ENCODE data around the gene SPDYE16. TPM values are rescaled to one million over a fixed set of nuclear protein-coding genes. Genes with fewer than 3 reads are reported as not detected.

Gene SPDYE16
- total and polyA plus RNA-seq, 2 experiments from 2014 or later: 0.55 TPM; not detected in 1

DNA sequence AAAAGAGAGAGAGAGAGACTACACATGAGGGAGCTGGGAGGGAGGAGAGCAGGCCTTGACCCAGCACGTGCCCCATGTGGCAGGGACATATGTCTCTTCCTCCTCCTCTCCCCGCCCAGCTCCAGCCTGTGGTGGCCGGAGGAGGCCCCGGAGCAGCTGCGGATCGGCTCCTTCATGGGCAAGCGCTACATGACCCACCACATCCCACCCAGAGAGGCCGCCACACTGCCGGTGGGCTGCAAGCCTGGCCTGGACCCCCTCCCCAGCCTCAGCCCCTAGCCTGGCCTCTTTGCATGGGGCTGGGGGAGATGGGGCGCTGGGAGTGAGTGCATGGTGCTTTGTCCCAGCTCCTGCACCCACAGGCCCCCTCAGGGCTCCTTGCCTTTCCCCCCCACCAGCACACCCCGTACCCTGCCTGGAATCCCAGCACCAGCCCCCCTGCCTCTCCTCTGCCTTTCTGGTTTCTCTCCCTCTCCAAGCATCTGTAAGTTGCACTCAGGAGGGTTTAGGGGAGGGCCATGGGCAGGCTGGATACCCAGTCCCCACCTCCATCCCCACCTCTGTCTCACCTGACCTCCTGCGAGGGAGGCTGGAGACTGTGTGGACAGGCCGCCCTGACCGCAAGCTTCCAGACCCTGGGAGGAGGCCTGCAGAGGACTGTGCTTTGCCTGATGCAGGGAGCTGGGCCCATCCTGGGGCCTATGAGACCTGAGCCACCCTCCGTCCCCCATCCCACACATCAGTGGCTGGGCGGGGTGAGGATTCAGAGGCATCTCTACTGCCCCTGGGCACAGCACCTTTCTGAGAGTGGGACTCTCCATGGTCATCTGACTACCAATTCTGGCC is 27.9 kb downstream of the SPDYE16 start:
- ATAC-seq (no peak), DNase-seq (ENCODE audit: low spot score) (peak; percentile 6)
- Histone ChIP-seq H3K27me3 (ENCODE audit: insufficient read depth) (no peaks in the 10 kb centered on the region), H3K9me2 (ENCODE audit: insufficient read depth) (no peaks in the 10 kb centered on the region), H2AFZ (no peak overlapping the region), H3K27ac (ENCODE audit: low read depth) (no peak overlapping the region), H3F3A (replicated peaks; ENCODE audit: low read depth) (no peaks in the 10 kb centered on the region), H3K36me3 (ENCODE audit: insufficient read depth) (no peaks in the 10 kb centered on the region), H3K79me2 (replicated peaks; ENCODE audit: insufficient read depth) (no peaks in the 10 kb centered on the region), H3K4me1 (ENCODE audit: insufficient read depth) (0 out of 2 replicates have a peak, but pooled peaks cover 6% of the 10 kb centered on the region), H3K4me2 (no peak overlapping the region), H3K4me3 (no peak overlapping the region), H4K20me1 (replicated peaks; ENCODE audit: insufficient read depth) (no peaks in the 10 kb centered on the region)
- Mint-ChIP-seq H3K4me3 (no peak overlapping the region), H3K36me3 (ENCODE audit: low read depth) (no peaks in the 10 kb centered on the region), H3K27me3 (ENCODE audit: insufficient read depth, low read depth, poor library complexity) (peaks cover 5% of the 10 kb centered on the region), H3K4me1 (no peaks in the 10 kb centered on the region; the same call in 2 of the 3 replicates), H3K27ac (no peak overlapping the region), H3K9me3 (no peaks in the 10 kb centered on the region)
- TF ChIP-seq NANOG (IDR thresholded peaks at IDR 0.05; ENCODE audit: borderline replicate concordance) (no peak), ZNF331 (CRISPR knock-in tag; IDR thresholded peaks at IDR 0.05; ENCODE audit: low read depth) (no peak), STAT1 (IDR thresholded peaks at IDR 0.05; ENCODE audit: unreplicated experiment) (no peak), EZH2phosphoT487 (IDR thresholded peaks at IDR 0.05; ENCODE audit: unreplicated experiment) (no peak), POLR2AphosphoS5 (IDR thresholded peaks at IDR 0.05; ENCODE audit: low read depth) (no peak), EZH2 (IDR thresholded peaks at IDR 0.05; ENCODE audit: low read depth, unreplicated experiment) (no peak), JUNB (IDR thresholded peaks at IDR 0.05; ENCODE audit: unreplicated experiment) (no peak), ZNF114 (CRISPR knock-in tag; IDR thresholded peaks at IDR 0.05) (no peak), CREB1 (CRISPR knock-in tag; IDR thresholded peaks at IDR 0.05; ENCODE audit: low read depth) (no peak)
- TF ChIP-seq, protein P1, sequence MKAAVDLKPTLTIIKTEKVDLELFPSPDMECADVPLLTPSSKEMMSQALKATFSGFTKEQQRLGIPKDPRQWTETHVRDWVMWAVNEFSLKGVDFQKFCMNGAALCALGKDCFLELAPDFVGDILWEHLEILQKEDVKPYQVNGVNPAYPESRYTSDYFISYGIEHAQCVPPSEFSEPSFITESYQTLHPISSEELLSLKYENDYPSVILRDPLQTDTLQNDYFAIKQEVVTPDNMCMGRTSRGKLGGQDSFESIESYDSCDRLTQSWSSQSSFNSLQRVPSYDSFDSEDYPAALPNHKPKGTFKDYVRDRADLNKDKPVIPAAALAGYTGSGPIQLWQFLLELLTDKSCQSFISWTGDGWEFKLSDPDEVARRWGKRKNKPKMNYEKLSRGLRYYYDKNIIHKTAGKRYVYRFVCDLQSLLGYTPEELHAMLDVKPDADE (IDR thresholded peaks at IDR 0.05): no peak
- TF ChIP-seq, protein P2, sequence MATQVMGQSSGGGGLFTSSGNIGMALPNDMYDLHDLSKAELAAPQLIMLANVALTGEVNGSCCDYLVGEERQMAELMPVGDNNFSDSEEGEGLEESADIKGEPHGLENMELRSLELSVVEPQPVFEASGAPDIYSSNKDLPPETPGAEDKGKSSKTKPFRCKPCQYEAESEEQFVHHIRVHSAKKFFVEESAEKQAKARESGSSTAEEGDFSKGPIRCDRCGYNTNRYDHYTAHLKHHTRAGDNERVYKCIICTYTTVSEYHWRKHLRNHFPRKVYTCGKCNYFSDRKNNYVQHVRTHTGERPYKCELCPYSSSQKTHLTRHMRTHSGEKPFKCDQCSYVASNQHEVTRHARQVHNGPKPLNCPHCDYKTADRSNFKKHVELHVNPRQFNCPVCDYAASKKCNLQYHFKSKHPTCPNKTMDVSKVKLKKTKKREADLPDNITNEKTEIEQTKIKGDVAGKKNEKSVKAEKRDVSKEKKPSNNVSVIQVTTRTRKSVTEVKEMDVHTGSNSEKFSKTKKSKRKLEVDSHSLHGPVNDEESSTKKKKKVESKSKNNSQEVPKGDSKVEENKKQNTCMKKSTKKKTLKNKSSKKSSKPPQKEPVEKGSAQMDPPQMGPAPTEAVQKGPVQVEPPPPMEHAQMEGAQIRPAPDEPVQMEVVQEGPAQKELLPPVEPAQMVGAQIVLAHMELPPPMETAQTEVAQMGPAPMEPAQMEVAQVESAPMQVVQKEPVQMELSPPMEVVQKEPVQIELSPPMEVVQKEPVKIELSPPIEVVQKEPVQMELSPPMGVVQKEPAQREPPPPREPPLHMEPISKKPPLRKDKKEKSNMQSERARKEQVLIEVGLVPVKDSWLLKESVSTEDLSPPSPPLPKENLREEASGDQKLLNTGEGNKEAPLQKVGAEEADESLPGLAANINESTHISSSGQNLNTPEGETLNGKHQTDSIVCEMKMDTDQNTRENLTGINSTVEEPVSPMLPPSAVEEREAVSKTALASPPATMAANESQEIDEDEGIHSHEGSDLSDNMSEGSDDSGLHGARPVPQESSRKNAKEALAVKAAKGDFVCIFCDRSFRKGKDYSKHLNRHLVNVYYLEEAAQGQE (IDR thresholded peaks at IDR 0.05; ENCODE audit: unreplicated experiment): no peak
- TF ChIP-seq, protein P3, sequence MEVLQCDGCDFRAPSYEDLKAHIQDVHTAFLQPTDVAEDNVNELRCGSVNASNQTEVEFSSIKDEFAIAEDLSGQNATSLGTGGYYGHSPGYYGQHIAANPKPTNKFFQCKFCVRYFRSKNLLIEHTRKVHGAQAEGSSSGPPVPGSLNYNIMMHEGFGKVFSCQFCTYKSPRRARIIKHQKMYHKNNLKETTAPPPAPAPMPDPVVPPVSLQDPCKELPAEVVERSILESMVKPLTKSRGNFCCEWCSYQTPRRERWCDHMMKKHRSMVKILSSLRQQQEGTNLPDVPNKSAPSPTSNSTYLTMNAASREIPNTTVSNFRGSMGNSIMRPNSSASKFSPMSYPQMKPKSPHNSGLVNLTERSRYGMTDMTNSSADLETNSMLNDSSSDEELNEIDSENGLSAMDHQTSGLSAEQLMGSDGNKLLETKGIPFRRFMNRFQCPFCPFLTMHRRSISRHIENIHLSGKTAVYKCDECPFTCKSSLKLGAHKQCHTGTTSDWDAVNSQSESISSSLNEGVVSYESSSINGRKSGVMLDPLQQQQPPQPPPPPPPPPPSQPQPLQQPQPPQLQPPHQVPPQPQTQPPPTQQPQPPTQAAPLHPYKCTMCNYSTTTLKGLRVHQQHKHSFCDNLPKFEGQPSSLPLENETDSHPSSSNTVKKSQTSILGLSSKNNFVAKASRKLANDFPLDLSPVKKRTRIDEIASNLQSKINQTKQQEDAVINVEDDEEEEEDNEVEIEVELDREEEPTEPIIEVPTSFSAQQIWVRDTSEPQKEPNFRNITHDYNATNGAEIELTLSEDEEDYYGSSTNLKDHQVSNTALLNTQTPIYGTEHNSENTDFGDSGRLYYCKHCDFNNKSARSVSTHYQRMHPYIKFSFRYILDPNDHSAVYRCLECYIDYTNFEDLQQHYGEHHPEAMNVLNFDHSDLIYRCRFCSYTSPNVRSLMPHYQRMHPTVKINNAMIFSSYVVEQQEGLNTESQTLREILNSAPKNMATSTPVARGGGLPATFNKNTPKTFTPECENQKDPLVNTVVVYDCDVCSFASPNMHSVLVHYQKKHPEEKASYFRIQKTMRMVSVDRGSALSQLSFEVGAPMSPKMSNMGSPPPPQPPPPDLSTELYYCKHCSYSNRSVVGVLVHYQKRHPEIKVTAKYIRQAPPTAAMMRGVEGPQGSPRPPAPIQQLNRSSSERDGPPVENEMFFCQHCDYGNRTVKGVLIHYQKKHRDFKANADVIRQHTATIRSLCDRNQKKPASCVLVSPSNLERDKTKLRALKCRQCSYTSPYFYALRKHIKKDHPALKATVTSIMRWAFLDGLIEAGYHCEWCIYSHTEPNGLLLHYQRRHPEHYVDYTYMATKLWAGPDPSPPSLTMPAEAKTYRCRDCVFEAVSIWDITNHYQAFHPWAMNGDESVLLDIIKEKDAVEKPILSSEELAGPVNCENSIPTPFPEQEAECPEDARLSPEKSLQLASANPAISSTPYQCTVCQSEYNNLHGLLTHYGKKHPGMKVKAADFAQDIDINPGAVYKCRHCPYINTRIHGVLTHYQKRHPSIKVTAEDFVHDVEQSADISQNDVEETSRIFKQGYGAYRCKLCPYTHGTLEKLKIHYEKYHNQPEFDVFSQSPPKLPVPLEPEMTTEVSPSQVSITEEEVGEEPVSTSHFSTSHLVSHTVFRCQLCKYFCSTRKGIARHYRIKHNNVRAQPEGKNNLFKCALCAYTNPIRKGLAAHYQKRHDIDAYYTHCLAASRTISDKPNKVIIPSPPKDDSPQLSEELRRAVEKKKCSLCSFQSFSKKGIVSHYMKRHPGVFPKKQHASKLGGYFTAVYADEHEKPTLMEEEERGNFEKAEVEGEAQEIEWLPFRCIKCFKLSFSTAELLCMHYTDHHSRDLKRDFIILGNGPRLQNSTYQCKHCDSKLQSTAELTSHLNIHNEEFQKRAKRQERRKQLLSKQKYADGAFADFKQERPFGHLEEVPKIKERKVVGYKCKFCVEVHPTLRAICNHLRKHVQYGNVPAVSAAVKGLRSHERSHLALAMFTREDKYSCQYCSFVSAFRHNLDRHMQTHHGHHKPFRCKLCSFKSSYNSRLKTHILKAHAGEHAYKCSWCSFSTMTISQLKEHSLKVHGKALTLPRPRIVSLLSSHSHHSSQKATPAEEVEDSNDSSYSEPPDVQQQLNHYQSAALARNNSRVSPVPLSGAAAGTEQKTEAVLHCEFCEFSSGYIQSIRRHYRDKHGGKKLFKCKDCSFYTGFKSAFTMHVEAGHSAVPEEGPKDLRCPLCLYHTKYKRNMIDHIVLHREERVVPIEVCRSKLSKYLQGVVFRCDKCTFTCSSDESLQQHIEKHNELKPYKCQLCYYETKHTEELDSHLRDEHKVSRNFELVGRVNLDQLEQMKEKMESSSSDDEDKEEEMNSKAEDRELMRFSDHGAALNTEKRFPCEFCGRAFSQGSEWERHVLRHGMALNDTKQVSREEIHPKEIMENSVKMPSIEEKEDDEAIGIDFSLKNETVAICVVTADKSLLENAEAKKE (CRISPR knock-in tag; IDR thresholded peaks at IDR 0.05): no peak
- TF ChIP-seq, protein P4, sequence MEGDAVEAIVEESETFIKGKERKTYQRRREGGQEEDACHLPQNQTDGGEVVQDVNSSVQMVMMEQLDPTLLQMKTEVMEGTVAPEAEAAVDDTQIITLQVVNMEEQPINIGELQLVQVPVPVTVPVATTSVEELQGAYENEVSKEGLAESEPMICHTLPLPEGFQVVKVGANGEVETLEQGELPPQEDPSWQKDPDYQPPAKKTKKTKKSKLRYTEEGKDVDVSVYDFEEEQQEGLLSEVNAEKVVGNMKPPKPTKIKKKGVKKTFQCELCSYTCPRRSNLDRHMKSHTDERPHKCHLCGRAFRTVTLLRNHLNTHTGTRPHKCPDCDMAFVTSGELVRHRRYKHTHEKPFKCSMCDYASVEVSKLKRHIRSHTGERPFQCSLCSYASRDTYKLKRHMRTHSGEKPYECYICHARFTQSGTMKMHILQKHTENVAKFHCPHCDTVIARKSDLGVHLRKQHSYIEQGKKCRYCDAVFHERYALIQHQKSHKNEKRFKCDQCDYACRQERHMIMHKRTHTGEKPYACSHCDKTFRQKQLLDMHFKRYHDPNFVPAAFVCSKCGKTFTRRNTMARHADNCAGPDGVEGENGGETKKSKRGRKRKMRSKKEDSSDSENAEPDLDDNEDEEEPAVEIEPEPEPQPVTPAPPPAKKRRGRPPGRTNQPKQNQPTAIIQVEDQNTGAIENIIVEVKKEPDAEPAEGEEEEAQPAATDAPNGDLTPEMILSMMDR (conservative IDR thresholded peaks at IDR 0.05; ENCODE audit: low read depth in 2 of 2): no peak

Measured in GM23338 (cell line).